Fibroblast of skin of left biceps (primary cell): ENCODE results near the gene RAD51B.

Source experiments
- DNase-seq, 2 experiments: peaks; one replicate each; pipeline ENCODE4 v3.0.0-alpha.2; 2013; ENCODE audit warnings: low read depth in 2 of 2

RAD51B gene

GRCh38 chr14:68608574-68608962 is 789.0 kb downstream of the RAD51B start:
- no peak for DNase-seq

GRCh38 chr14:68609012-68609411 is 789.4 kb downstream of the RAD51B start:
- no peak for DNase-seq

- DNase-seq = no peak
These were observed 790.7 kb downstream of the RAD51B start for GRCh38 chr14:68610251-68610793.

DNA sequence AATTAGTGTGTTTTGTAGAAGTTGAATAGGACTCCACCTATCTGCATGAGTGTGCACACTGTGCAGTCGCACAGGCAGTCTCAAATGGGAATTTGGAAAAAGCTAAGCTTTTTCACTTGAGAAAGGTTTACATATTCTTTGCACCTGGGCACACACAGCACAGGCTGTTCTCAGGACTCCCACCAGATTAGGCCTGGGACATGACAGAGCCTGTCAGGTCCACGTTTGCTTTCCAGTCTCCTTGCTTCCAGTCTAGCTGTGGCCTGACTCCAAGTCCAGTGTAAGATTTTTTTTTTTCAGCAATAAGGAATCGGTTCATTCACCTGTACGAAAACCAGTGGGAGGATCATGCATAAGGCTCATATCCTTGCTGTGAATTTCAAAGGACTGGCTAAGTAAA is 792.0 kb downstream of the RAD51B start:
- DNase-seq = no peak

DNA sequence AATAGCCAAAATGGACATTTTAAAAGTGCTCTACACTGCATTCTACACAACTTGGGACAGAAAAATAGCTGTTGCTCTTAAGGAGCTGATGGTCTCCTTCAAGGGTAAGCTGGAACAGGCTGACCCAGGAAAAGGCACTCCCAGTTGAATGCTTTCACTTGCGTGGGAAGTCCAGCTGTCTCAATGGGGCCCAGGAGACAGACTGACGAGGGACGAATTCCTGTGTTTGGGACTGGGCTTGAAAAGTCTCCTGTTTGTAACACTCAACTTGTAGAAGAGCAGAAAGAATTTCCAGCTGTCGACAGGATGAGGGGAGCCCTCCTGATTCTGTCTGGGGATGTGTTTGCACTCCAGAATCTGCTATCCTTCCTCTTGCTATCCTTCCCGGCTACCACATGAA is 792.5 kb downstream of the RAD51B start:
- DNase-seq = no peak

DNA sequence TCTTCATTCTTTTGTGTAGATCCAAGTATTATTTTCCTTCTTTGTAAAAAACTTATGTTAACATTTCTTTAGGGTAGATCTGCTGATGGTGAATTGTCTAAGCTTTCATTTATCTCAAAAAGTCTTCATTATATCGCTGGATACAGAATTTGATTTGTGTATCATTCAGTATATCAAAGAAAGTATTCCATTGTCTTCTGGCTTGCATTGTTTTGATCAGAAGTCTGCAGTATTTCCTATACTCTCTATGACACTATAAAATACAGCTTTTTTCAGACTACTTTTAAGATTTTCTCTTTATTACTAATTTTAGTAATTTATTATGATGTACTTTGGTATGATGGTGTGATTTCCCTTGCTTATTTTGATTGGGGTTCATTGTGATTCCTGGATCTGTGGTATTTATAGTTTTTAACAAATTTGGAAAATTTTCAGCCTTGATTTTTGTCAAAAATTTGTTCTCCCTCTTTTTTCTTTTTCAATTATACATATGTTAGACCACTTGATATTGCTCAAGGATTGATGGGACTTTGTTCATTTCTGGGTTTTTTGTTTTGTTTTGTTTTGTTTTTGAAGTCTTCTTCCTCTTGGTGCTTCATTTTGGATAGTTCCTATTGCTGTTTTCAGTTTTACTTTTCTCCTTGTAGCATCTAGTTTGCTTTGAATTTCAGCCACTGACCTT is 796.8 kb downstream of the RAD51B start:
- no peak for DNase-seq

- DNase-seq = no peak
These were observed 800.4 kb downstream of the RAD51B start for GRCh38 chr14:68619790-68620574.

- DNase-seq = peak; percentile 40 to 45
These were observed 802.1 kb downstream of the RAD51B start for GRCh38 chr14:68621400-68622365.

GRCh38 chr14:68622856-68623255 is 803.3 kb downstream of the RAD51B start:
- no peak for DNase-seq

DNA sequence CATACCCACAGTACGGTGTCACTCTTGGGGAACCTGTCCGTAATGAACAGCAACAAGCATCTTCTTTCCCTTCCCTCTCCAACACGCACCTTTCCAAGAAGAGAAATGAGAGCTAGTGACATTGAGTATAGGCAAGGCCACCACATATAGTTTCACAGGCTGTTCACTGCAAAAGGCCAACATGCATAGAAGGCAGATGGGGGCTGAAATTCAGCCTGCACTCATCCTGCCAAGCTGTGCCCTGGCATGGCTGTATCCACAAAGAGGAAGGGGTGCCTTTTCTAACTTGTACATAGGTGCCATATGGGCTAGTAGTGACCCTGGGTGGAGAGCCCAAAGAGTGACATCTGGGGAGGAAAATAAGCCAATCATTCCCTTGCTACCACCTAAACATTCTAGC is 803.7 kb downstream of the RAD51B start:
- DNase-seq = no peak

DNA sequence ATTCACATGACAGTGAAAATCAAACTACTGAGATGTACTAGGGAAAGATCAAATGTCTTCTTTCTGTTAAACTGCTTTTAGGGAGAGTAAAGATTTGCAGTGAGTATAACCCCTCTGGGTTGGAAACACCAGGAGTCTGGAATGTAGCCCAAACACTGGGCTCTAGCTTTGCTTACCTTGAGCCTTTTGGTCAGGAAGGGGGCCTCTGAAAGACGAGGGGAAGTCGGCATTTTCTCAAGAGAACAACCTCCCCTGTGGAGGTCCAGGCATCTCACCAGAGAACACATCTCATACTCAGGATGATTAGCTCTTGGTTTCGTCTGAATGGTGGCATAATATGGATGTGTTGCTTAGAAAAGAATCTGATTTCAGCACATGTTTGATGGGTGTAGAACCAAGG is 804.2 kb downstream of the RAD51B start:
- DNase-seq = no peak

DNA sequence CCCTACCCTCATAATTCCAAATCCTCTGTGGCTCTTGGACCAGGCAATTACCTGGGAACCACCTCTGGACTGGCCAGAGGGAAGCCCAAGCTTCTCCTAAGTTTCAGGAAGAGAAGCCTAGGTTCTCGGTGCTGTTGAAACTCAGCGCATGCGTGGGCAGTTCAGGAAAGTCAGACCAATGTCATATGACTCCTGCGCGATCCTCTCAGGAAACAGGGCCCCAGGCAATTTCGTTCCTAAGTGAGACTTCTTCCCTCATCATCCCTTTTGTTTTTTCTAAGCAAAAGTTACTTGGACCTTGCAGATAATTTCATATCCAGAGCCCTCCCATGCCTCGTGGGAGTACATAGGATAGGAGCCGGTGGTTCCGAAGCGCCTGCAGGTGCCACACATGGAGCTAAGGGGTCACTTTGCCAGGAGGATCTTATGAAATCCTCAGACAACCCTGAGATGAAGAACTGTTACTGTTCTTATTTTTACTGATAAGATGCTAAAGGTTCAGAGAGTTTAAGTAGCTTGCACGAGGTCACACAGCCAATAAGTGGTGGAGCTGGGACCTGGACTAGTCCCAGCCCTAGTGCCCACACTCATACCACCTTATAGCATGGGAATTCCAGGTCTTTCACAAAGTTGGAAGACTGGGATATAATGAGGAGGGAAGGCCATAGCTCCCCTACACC is 805.1 kb downstream of the RAD51B start:
- no peak for DNase-seq

DNA sequence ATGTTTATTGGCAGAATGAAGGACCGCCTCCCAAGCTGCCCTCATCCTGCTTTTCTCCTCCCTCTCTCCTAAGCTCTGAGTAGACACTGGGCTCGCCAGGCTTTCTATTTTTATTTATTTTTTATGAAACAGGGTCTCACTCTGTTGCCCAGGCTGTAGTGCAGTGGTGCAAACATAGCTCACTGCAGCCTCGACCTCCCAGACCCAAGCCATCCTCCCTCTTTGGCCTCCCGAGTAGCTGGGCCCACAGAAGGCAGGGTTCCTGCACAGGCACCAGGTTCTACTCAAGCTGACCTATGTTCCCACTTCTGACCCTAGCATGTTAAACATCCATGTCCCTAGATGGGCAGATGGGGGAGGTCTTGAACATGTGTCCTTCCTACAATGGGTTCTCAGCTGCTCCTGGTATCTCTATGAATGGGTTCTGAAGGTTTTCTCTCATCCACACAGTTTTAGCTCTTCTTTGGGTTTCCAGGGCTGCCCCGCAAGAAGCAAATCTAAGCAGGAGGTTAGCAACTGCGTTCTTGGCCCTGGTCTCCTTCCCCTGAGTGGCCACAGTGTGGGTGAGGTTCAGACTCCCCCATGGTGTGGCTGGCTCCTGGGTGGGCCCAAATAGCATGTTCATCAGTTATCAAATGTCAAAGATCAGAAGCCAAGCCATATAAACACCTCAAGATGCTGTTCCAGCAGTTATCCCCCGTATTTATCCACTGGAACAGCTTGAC is 805.9 kb downstream of the RAD51B start:
- DNase-seq = no peak

- no peak for DNase-seq
These were observed 806.8 kb downstream of the RAD51B start for GRCh38 chr14:68626386-68626785.

DNA sequence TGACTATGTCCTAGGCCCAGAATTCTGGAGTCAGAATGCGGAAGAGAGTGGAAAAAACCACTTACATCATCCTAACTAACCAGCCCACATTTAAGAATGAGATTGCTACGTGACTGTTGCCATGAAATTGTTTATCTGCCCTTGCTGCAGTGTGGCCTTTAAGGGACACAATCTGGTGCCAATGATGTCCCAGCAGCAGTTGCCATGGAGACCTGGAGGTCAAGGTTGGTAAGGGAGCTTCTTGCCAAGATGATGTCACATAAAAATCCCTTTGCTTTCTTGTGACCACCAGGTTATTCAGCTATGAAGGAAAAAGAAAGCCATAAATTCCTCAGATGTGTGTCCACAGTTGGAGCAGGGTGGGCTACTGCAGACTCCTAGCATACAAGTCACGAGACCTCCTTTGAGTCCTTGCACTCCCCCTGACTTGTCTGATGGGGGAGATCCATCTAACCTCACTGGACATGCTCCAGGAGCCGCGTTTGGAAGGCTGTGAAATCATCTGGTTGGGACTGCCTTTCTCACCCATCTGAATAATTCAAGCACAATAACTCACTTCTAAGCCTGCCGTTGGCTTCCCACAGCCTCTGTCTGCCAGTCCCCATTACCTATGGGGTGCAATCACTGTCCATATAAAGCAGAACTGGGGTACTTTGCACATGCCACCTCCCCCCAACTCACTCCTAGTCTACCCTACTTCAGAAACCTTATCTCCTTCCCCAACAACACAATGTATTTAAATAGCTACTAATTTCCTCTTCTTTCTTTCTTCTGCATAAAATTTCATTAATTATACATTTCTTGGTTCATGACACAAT is 807.7 kb downstream of the RAD51B start:
- DNase-seq = no peak

- DNase-seq = no peak
These were observed 808.5 kb downstream of the RAD51B start for GRCh38 chr14:68627868-68628604.

DNA sequence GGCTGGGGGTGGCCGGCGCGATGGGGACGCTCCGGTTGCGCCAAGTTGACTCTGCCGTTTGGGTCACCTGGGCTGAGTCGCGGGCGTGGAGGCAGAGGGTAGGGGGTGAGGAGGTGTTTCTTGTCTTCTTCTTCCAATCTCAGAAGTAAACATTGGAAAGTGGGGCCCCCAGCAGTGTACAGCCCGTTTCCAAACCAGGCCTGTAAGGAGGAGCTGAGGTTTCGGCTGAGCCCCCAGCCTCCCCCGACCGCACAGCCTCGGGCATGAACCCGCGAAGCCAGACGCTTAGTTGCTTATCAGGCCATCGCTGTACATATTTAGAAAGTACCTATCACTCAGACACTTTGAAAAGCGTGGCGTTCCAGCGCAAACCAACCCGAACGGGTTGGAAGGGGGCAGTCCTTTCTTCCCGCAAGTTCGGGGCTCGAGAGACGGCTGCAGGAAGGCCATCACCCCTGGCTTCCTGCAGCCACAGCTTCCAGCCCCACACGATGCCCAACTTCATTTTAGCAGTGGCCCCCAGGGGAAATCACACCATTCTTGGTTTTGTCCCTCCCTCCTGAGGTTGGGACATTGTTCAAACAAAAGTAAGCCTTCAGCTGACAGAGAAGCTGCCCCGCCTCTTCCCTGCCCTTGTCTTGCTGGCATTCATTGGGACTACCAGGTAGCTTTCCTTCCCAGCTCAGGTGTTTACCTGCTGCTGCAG is 809.2 kb downstream of the RAD51B start:
- no peak for DNase-seq

DNA sequence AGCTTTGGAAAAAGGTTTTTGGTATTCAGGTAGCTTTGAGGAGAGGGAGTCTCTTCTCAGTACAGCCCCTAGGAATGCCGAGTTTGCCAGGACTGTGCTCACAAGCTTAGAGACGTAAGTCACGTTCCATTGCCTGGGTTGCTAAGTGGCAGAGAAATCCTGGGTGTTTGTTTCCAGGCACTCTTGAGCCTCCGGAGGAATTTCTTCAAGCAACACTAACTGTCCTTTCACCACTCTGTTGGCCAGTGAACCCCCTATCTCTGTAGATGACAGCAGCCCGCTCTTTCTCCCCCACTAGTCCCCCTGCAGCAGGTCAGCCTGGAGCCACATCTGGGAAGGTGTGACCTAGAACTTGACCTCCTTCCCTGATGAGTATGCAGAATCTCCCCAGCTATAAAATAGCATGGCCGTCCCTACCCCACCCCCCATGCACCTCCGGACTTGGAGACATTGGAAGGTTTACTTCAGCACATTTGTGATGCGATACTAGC is 810.5 kb downstream of the RAD51B start:
- DNase-seq = no peak
